CD14-positive monocyte (primary cell): Measurements from ENCODE around the gene CDYL2. TPM values are rescaled to one million over a fixed set of nuclear protein-coding genes. Genes with fewer than 3 reads are reported as not detected.

Experiments used
- DNase-seq, 3 donors: peaks; one replicate each; pipeline ENCODE4 v3.0.0-alpha.2; 2011 to 2022
- H2AFZ ChIP-seq: 2 replicates; pipeline ENCODE4 v1.6.0; 2012; ENCODE audit warnings: mild to moderate bottlenecking, low read depth, low read length, inconsistent platforms; ENCODE audit not compliant: insufficient read depth, poor library complexity, severe bottlenecking
- H3K27ac ChIP-seq, 2 donors: 1 replicate in 1 of 2; 2 replicates in 1 of 2; pipeline ENCODE4 v1.5.1; 2012 to 2013; ENCODE audit warnings: low read length in 2 of 2, control low read depth in 1 of 2, inconsistent platforms in 1 of 2, low read depth in 1 of 2, mild to moderate bottlenecking in 1 of 2
- H3K27me3 ChIP-seq, 2 donors: one replicate each; pipeline versions ENCODE4 v1.6.0 to v1.6.1; 2011 to 2013; ENCODE audit warnings: low read length in 2 of 2; ENCODE audit not compliant: control insufficient read depth in 2 of 2, insufficient read depth in 2 of 2
- H3K36me3 ChIP-seq, 2 donors: replicated peaks in 1 of 2; 1 replicate in 1 of 2; 2 replicates in 1 of 2; pipeline versions ENCODE4 v1.5.1 to v1.6.1; 2012 to 2013; ENCODE audit warnings: low read length in 2 of 2, control low read depth in 1 of 2, inconsistent platforms in 1 of 2, mild to moderate bottlenecking in 1 of 2; ENCODE audit not compliant: insufficient read depth in 2 of 2, control insufficient read depth in 1 of 2
- H3K4me1 ChIP-seq, 2 donors: 1 replicate in 1 of 2; 2 replicates in 1 of 2; pipeline versions ENCODE4 v1.5.1 to v1.6.1; 2012 to 2013; ENCODE audit warnings: low read length in 2 of 2, control low read depth in 1 of 2, inconsistent platforms in 1 of 2, mild to moderate bottlenecking in 1 of 2, moderate library complexity in 1 of 2; ENCODE audit not compliant: insufficient read depth in 2 of 2, control insufficient read depth in 1 of 2
- H3K4me2 ChIP-seq: replicated peaks from 2 replicates; pipeline ENCODE3; 2012; ENCODE audit warnings: low read length, moderate library complexity, mild to moderate bottlenecking; ENCODE audit not compliant: poor library complexity, severe bottlenecking; ENCODE audit errors: extremely low read depth
- H3K4me3 ChIP-seq, 3 experiments: fragments of 200-600 bp in 1 of 3; sonication (generic) in 1 of 3; replicated peaks in 1 of 3; 1 replicate in 2 of 3; 2 replicates in 1 of 3; pipeline ENCODE4 v1.5.1; 2011 to 2013; ENCODE audit warnings: low read length in 3 of 3, mild to moderate bottlenecking in 3 of 3, control low read depth in 2 of 3, low read depth in 2 of 3, inconsistent platforms in 1 of 3, moderate library complexity in 1 of 3
- H3K79me2 ChIP-seq: 2 replicates; pipeline ENCODE4 v1.6.0; 2012; ENCODE audit warnings: mild to moderate bottlenecking, control low read depth, inconsistent platforms, low read length, moderate library complexity; ENCODE audit not compliant: insufficient read depth
- H3K9ac ChIP-seq: 2 replicates; pipeline ENCODE4 v1.6.0; 2017; ENCODE audit warnings: low read length, mild to moderate bottlenecking; ENCODE audit not compliant: insufficient read depth, poor library complexity, severe bottlenecking
- H3K9me3 ChIP-seq, 2 donors: replicated peaks in 1 of 2; 1 replicate in 1 of 2; 2 replicates in 1 of 2; pipeline versions ENCODE4 v1.5.1 to v1.6.1; 2012 to 2013; ENCODE audit warnings: low read length in 2 of 2, control low read depth in 1 of 2; ENCODE audit not compliant: control insufficient read depth in 1 of 2, insufficient read depth in 1 of 2
- H4K20me1 ChIP-seq: 2 replicates; pipeline ENCODE4 v1.6.0; 2012; ENCODE audit warnings: mild to moderate bottlenecking, low read length, control low read depth, moderate library complexity; ENCODE audit not compliant: insufficient read depth
- H3K27ac Mint-ChIP-seq, 7 donors: one replicate each; pipeline ENCODE4 v1.8.0; 2020; ENCODE audit warnings: mild to moderate bottlenecking in 7 of 7, mixed read lengths in 7 of 7, moderate library complexity in 6 of 7, inconsistent platforms in 2 of 7
- H3K27me3 Mint-ChIP-seq, 3 donors: one replicate each; pipeline ENCODE4 v1.8.0; 2021 to 2022; ENCODE audit warnings: low read depth in 3 of 3, mild to moderate bottlenecking in 3 of 3, mixed read lengths in 3 of 3, moderate library complexity in 3 of 3, inconsistent platforms in 1 of 3
- H3K36me3 Mint-ChIP-seq, 2 donors: one replicate each; pipeline ENCODE4 v1.8.0; 2020; ENCODE audit warnings: mixed read lengths in 2 of 2, inconsistent platforms in 1 of 2, mild to moderate bottlenecking in 1 of 2
- H3K4me1 Mint-ChIP-seq: one replicate; pipeline ENCODE4 v1.8.0; 2020; ENCODE audit warnings: mild to moderate bottlenecking, mixed read lengths
- H3K4me3 Mint-ChIP-seq, 2 donors: one replicate each; pipeline ENCODE4 v1.8.0; 2020; ENCODE audit warnings: mild to moderate bottlenecking in 2 of 2, mixed read lengths in 2 of 2, moderate library complexity in 1 of 2
- H3K9me3 Mint-ChIP-seq, 7 donors: one replicate each; pipeline ENCODE4 v1.8.0; 2020 to 2022; ENCODE audit warnings: mixed read lengths in 7 of 7, mild to moderate bottlenecking in 6 of 7, moderate library complexity in 6 of 7, inconsistent platforms in 2 of 7
- WGBS: methylation state at CpG from one replicate; pipeline ENCODE4 v1.1.5; 2013; ENCODE audit warnings: missing lambda C conversion rate; ENCODE audit not compliant: insufficient coverage; 5-methylcytosine and 5-hydroxymethylcytosine counted together
- intact Hi-C, 2 donors: fragments of 100-400 bp; cut with micrococcal nuclease; formaldehyde crosslinking; loops; one replicate each; pipeline versions ENCODE4 v1.15.0 to v1.15.1; 2023
- polyA plus RNA-seq, 3 donors: library from polyadenylated mRNA; depleted of rRNA in 1 of 3; unstranded in 2 of 3; stranded (reverse) in 1 of 3; fragments of 300-500 nt in 2 of 3; fragments of >200 nt in 1 of 3; fragmentation: Illumina TruSeq in 2 of 3; gene quantifications; 1 replicate in 2 of 3; 2 replicates in 1 of 3; pipeline ENCODE4 v1.2.3, GENCODE V29; 2012 to 2021
- TF ChIP-seq, protein P1 (sequence below): fragments of 200-600 bp; IDR thresholded peaks from one replicate; pipeline ENCODE4 v1.8.0; 2022; ENCODE audit warnings: antibody characterized with exemption, mild to moderate bottlenecking

Gene CDYL2
- polyA plus RNA-seq, 3 donors: 0.42 to 2.6 (median 0.93) TPM

DNA sequence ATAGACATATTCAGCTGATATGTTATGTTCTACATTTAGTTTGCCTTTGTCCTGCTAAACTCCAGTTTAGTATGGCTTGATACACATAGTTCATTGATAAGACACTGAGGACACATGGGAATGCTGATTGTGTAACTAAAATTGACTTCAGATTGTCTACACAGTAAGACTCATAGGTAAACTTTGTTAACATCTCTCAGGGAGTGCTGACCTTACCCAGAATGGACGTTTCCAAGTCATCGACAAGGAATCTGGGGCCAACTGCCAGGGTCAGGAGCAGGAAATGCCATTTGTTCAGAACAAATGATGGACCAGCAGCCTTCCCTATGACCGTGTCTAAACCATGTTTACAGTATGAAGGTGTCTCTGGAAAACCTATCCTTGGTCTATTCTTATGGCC is 204.9 kb downstream of the CDYL2 start:
- DNase-seq: no peak
- WGBS: 97% methylated on average over 3 of the region's 3 CpGs
- Histone ChIP-seq H3K9me3 (no peaks in the 10 kb centered on the region), H3K4me1 (no peaks in the 10 kb centered on the region), H3K4me2 (no peak overlapping the region), H3K9ac (no peak overlapping the region), H3K4me3 (no peak overlapping the region), H3K27me3 (no peaks in the 10 kb centered on the region), H3K79me2 (no peaks in the 10 kb centered on the region), H3K27ac (no peak overlapping the region), H3K36me3 (peaks cover 0 to 12% of the 10 kb centered on the region in 2 donors), H4K20me1 (no peaks in the 10 kb centered on the region), H2AFZ (no peak overlapping the region)
- no peak overlapping the region for H3K4me3 Mint-ChIP-seq
- H3K9me3 Mint-ChIP-seq: peaks cover 0 to 11% (median 6%) of the 10 kb centered on the region in 7 donors
- TF ChIP-seq, protein P1, sequence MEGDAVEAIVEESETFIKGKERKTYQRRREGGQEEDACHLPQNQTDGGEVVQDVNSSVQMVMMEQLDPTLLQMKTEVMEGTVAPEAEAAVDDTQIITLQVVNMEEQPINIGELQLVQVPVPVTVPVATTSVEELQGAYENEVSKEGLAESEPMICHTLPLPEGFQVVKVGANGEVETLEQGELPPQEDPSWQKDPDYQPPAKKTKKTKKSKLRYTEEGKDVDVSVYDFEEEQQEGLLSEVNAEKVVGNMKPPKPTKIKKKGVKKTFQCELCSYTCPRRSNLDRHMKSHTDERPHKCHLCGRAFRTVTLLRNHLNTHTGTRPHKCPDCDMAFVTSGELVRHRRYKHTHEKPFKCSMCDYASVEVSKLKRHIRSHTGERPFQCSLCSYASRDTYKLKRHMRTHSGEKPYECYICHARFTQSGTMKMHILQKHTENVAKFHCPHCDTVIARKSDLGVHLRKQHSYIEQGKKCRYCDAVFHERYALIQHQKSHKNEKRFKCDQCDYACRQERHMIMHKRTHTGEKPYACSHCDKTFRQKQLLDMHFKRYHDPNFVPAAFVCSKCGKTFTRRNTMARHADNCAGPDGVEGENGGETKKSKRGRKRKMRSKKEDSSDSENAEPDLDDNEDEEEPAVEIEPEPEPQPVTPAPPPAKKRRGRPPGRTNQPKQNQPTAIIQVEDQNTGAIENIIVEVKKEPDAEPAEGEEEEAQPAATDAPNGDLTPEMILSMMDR: no peak
- H3K4me1 Mint-ChIP-seq: no peaks in the 10 kb centered on the region
- H3K27ac Mint-ChIP-seq: no peak overlapping the region
- intact Hi-C loops: no loop called here
- H3K36me3 Mint-ChIP-seq: peaks cover 4 to 19% of the 10 kb centered on the region in 2 donors
- peaks cover 0 to 1% (median 0%) of the 10 kb centered on the region in 3 donors for H3K27me3 Mint-ChIP-seq

DNA sequence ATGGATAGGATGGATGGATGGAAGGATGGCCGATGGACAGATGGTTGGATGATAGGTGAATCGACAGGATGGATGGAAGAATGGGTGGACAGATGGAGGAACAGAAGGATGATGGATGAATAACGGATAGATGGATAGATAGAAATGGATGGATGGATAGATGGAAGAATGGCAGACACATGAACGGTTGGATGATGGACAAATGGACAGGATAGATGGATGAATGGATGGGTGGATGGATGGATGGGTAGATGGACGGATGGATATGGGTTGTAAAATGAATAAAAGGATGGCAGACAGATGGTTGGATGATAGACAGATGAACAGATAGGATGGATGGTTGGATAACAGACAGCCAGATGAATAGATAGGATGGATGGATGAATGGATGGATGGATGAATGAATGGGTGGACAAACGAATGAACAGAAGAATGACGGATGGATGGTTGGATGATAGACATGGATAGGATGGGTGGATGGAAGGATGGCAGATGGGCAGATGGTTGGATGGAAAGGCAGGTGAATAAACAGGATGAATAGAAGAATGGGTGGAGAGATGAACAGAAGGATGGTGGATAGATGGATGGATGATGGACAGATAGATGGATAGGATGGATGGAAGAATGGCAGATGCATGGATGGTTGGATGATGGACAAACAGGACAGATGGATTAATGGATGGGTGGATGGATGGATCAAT is 207.7 kb downstream of the CDYL2 start:
- TF ChIP-seq, protein P1: no peak
- Histone ChIP-seq H3K79me2 (no peaks in the 10 kb centered on the region), H4K20me1 (no peaks in the 10 kb centered on the region), H3K27me3 (no peaks in the 10 kb centered on the region), H3K36me3 (peaks cover 0 to 4% of the 10 kb centered on the region in 2 donors), H3K4me2 (no peak overlapping the region), H2AFZ (no peak overlapping the region), H3K4me1 (no peaks in the 10 kb centered on the region), H3K9me3 (peaks cover 0 to 2% of the 10 kb centered on the region in 2 donors), H3K9ac (no peak overlapping the region), H3K4me3 (no peak overlapping the region), H3K27ac (no peak overlapping the region)
- peaks cover 1 to 15% (median 11%) of the 10 kb centered on the region in 7 donors for H3K9me3 Mint-ChIP-seq
- intact Hi-C loops: no loop called here
- H3K36me3 Mint-ChIP-seq: peaks cover 0 to 7% of the 10 kb centered on the region in 2 donors
- no peak overlapping the region for H3K4me3 Mint-ChIP-seq
- no peak overlapping the region for H3K27ac Mint-ChIP-seq
- 85% methylated on average over 7 of the region's 7 CpGs for WGBS
- no peak for DNase-seq
- H3K4me1 Mint-ChIP-seq: no peaks in the 10 kb centered on the region
- peaks cover 0 to 3% (median 0%) of the 10 kb centered on the region in 3 donors for H3K27me3 Mint-ChIP-seq
